Astrocyte (in vitro differentiated cells and primary cell): ENCODE data around the gene HIVEP2. TPM values are rescaled to one million over a fixed set of nuclear protein-coding genes. Genes with fewer than 3 reads are reported as not detected.
"Not testable (repeated sequence)": the region's sequence is repeated elsewhere in the genome, so short reads cannot be mapped to it uniquely, and the experiment has no call there.

ENCODE experiments used
- DNase-seq: peaks from one replicate; pipeline ENCODE4 v3.0.0-alpha.2; 2010; ENCODE audit warnings: low read depth
- FAIRE-seq: peaks from 2 replicates; lab custom pipeline; 2011; peaks lifted over from hg19 to GRCh38; lab: Jason Lieb, UNC
- H2AFZ ChIP-seq: 2 replicates; pipeline ENCODE4 v1.6.0; 2012; ENCODE audit warnings: low read depth, low read length, inconsistent platforms
- H3K27ac ChIP-seq: 2 replicates; pipeline ENCODE4 v1.5.1; 2011; ENCODE audit warnings: low read depth, low read length, inconsistent platforms
- H3K27me3 ChIP-seq: 2 replicates; pipeline ENCODE4 v1.6.0; 2011; ENCODE audit warnings: low read length, inconsistent platforms; ENCODE audit not compliant: insufficient read depth
- H3K36me3 ChIP-seq: 2 replicates; pipeline ENCODE4 v1.5.1; 2011; ENCODE audit warnings: low read length, inconsistent platforms; ENCODE audit not compliant: insufficient read depth
- H3K4me1 ChIP-seq: 2 replicates; pipeline ENCODE4 v1.5.1; 2011; ENCODE audit warnings: low read length, inconsistent platforms; ENCODE audit not compliant: insufficient read depth
- H3K4me2 ChIP-seq: 2 replicates; pipeline ENCODE4 v1.6.0; 2012; ENCODE audit warnings: low read length, inconsistent platforms
- H3K4me3 ChIP-seq: 2 replicates; pipeline ENCODE4 v1.5.1; 2011; ENCODE audit warnings: low read depth, mild to moderate bottlenecking, low read length, inconsistent platforms; ENCODE audit not compliant: insufficient read depth
- H3K79me2 ChIP-seq: 2 replicates; pipeline ENCODE4 v1.6.0; 2012; ENCODE audit warnings: mild to moderate bottlenecking, low read length, inconsistent platforms; ENCODE audit not compliant: insufficient read depth
- H3K9ac ChIP-seq: 2 replicates; pipeline ENCODE4 v1.6.0; 2012; ENCODE audit warnings: mild to moderate bottlenecking, low read length, inconsistent platforms
- H3K9me3 ChIP-seq: 2 replicates; pipeline ENCODE4 v1.5.1; 2012; ENCODE audit warnings: low read depth, mild to moderate bottlenecking, low read length, inconsistent platforms; ENCODE audit not compliant: insufficient read depth
- H4K20me1 ChIP-seq: 2 replicates; pipeline ENCODE4 v1.6.0; 2012; ENCODE audit warnings: low read length, inconsistent platforms; ENCODE audit not compliant: insufficient read depth
- H3K27ac Mint-ChIP-seq: one replicate; pipeline ENCODE4 v1.8.0; 2021; ENCODE audit warnings: mild to moderate bottlenecking, mixed read lengths; ENCODE audit not compliant: unreplicated experiment
- H3K27me3 Mint-ChIP-seq: one replicate; pipeline ENCODE4 v1.8.0; 2021; ENCODE audit warnings: low read depth, mixed read lengths; ENCODE audit not compliant: unreplicated experiment
- H3K36me3 Mint-ChIP-seq: one replicate; pipeline ENCODE4 v1.8.0; 2021; ENCODE audit warnings: low read depth, mixed read lengths; ENCODE audit not compliant: unreplicated experiment
- H3K4me1 Mint-ChIP-seq: one replicate; pipeline ENCODE4 v1.8.0; 2021; ENCODE audit warnings: low read depth, mixed read lengths; ENCODE audit not compliant: unreplicated experiment
- H3K4me3 Mint-ChIP-seq: one replicate; pipeline ENCODE4 v1.8.0; 2021; ENCODE audit warnings: mild to moderate bottlenecking, moderate library complexity, mixed read lengths; ENCODE audit not compliant: unreplicated experiment
- H3K9me3 Mint-ChIP-seq: one replicate; pipeline ENCODE4 v1.8.0; 2021; ENCODE audit warnings: mild to moderate bottlenecking, mixed read lengths; ENCODE audit not compliant: unreplicated experiment
- EZH2 ChIP-seq: IDR thresholded peaks from 2 replicates; pipeline ENCODE4 v1.6.1; 2012; ENCODE audit warnings: mild to moderate bottlenecking, low read length, inconsistent platforms; ENCODE audit not compliant: insufficient read depth
- total RNA-seq: library from RNA; stranded (reverse); gene quantifications from 2 replicates; pipeline ENCODE4 v1.2.1, GENCODE V29; 2021
- TF ChIP-seq, protein P1 (sequence below): IDR thresholded peaks from 2 replicates; pipeline ENCODE4 v1.5.1; 2011; ENCODE audit warnings: low read depth, mild to moderate bottlenecking, inconsistent platforms, low read length, moderate library complexity; ENCODE audit not compliant: insufficient read depth

The HIVEP2 gene
- total RNA-seq, 1 donor from 2014 or later, result 21.2 TPM

- peaks cover 9% of the 10 kb centered on the region for H3K9me3 Mint-ChIP-seq
- no peak overlapping the region for H3K4me2 ChIP-seq
- no peak for FAIRE-seq
- no peaks in the 10 kb centered on the region for H3K36me3 Mint-ChIP-seq
- no peaks in the 10 kb centered on the region for H3K4me1 Mint-ChIP-seq
- H3K79me2 ChIP-seq, result no peaks in the 10 kb centered on the region
- no peak overlapping the region for H3K4me3 ChIP-seq
- no peak overlapping the region for H2AFZ ChIP-seq
- H3K27ac ChIP-seq, result no peak overlapping the region
- no peaks in the 10 kb centered on the region for H3K9me3 ChIP-seq
- no peak overlapping the region for H3K9ac ChIP-seq
- H4K20me1 ChIP-seq, result no peaks in the 10 kb centered on the region
- no peaks in the 10 kb centered on the region for H3K4me1 ChIP-seq
- no peak overlapping the region for H3K4me3 Mint-ChIP-seq
- H3K27ac Mint-ChIP-seq, result no peak overlapping the region
- no peak for DNase-seq
- H3K36me3 ChIP-seq, result no peaks in the 10 kb centered on the region
- H3K27me3 ChIP-seq, result no peaks in the 10 kb centered on the region
- TF ChIP-seq, protein P1, sequence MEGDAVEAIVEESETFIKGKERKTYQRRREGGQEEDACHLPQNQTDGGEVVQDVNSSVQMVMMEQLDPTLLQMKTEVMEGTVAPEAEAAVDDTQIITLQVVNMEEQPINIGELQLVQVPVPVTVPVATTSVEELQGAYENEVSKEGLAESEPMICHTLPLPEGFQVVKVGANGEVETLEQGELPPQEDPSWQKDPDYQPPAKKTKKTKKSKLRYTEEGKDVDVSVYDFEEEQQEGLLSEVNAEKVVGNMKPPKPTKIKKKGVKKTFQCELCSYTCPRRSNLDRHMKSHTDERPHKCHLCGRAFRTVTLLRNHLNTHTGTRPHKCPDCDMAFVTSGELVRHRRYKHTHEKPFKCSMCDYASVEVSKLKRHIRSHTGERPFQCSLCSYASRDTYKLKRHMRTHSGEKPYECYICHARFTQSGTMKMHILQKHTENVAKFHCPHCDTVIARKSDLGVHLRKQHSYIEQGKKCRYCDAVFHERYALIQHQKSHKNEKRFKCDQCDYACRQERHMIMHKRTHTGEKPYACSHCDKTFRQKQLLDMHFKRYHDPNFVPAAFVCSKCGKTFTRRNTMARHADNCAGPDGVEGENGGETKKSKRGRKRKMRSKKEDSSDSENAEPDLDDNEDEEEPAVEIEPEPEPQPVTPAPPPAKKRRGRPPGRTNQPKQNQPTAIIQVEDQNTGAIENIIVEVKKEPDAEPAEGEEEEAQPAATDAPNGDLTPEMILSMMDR, result no peak
- TF ChIP-seq EZH2, result no peak
- H3K27me3 Mint-ChIP-seq, result no peaks in the 10 kb centered on the region
Observed at GRCh38 chr6:142975365-142975764, 30.4 kb upstream of the HIVEP2 start.

DNA sequence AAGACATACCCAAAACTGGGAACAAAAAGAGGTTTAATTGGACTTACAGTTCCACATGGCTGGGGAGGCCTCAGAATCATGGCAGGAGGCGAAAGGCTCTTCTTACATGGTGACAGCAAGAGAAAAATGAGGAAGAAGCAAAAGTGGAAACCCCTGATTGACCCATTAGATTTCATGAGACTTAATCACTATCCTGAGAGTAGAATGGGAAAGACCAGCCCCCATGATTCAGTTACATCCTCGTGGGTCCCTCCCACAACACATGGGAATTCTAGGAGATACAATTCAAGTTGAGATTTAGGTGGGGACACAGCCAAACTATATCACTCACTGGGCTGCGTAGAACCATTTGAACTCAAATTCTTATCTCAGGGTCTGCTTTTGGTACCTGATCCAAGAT is 26.0 kb upstream of the HIVEP2 start:
- not testable (repeated sequence) for H3K9me3 Mint-ChIP-seq, DNase-seq, H3K79me2 ChIP-seq, H2AFZ ChIP-seq, H3K27ac ChIP-seq, H3K36me3 Mint-ChIP-seq, FAIRE-seq, H3K4me1 ChIP-seq, H3K27me3 Mint-ChIP-seq, H4K20me1 ChIP-seq, H3K9me3 ChIP-seq, H3K36me3 ChIP-seq, H3K4me3 Mint-ChIP-seq, H3K27me3 ChIP-seq, H3K4me1 Mint-ChIP-seq, H3K9ac ChIP-seq, H3K4me3 ChIP-seq, H3K27ac Mint-ChIP-seq, H3K4me2 ChIP-seq

GRCh38 chr6:142968601-142969000 is 23.6 kb upstream of the HIVEP2 start:
- H3K4me2 ChIP-seq, result no peak overlapping the region
- H3K9me3 ChIP-seq, result no peaks in the 10 kb centered on the region
- H3K4me1 ChIP-seq, result no peaks in the 10 kb centered on the region
- FAIRE-seq (no peak), DNase-seq (no peak)
- Mint-ChIP-seq H3K4me3 (no peak overlapping the region), H3K27ac (no peak overlapping the region), H3K9me3 (no peaks in the 10 kb centered on the region), H3K36me3 (no peaks in the 10 kb centered on the region), H3K4me1 (no peaks in the 10 kb centered on the region), H3K27me3 (no peaks in the 10 kb centered on the region)
- H3K27me3 ChIP-seq, result no peaks in the 10 kb centered on the region
- no peak overlapping the region for H3K4me3 ChIP-seq
- H3K79me2 ChIP-seq, result no peaks in the 10 kb centered on the region
- no peaks in the 10 kb centered on the region for H4K20me1 ChIP-seq
- no peaks in the 10 kb centered on the region for H3K36me3 ChIP-seq
- H2AFZ ChIP-seq, result no peak overlapping the region
- H3K9ac ChIP-seq, result no peak overlapping the region
- TF ChIP-seq EZH2, result no peak
- TF ChIP-seq, protein P1, result no peak
- H3K27ac ChIP-seq, result no peak overlapping the region
